Inferior parietal cortex (tissue), 1 donor: ENCODE results near the gene KAZALD1.
A peak's percentile ranks its signal among the peaks of the same experiment; 100 is the strongest.

Experiments used
- DNase-seq: peaks from one replicate; pipeline ENCODE4 v3.0.0-alpha.2; 2016; ENCODE audit errors: extremely low spot score

Gene KAZALD1

GRCh38 chr10:101095004-101095403 lies 33.2 kb downstream of the KAZALD1 start:
- DNase-seq: no peak

GRCh38 chr10:101095550-101096213 lies 33.9 kb downstream of the KAZALD1 start:
- DNase-seq: peak; percentile 52

- DNase-seq: no peak
These were observed 34.6 kb downstream of the KAZALD1 start for GRCh38 chr10:101096378-101096777.

- no peak for DNase-seq
These were observed 36.1 kb downstream of the KAZALD1 start for GRCh38 chr10:101097881-101098280.

GRCh38 chr10:101099901-101100300 lies 38.1 kb downstream of the KAZALD1 start:
- no peak for DNase-seq

- no peak for DNase-seq
These were observed 39.6 kb downstream of the KAZALD1 start for GRCh38 chr10:101101372-101101881.

GRCh38 chr10:101103430-101103829 lies 41.6 kb downstream of the KAZALD1 start:
- DNase-seq: no peak

GRCh38 chr10:101106351-101106750 lies 44.6 kb downstream of the KAZALD1 start:
- DNase-seq: no peak

GRCh38 chr10:101107771-101108170 lies 46.0 kb downstream of the KAZALD1 start:
- no peak for DNase-seq

- DNase-seq: no peak
These were observed 49.2 kb downstream of the KAZALD1 start for GRCh38 chr10:101110856-101111523.

- no peak for DNase-seq
These were observed 49.8 kb downstream of the KAZALD1 start for GRCh38 chr10:101111547-101111946.

- DNase-seq: no peak
These were observed 51.2 kb downstream of the KAZALD1 start for GRCh38 chr10:101112799-101113594.

- DNase-seq: no peak
These were observed 52.2 kb downstream of the KAZALD1 start for GRCh38 chr10:101113890-101114403.

GRCh38 chr10:101114646-101115045 lies 52.9 kb downstream of the KAZALD1 start:
- DNase-seq: no peak
